GM23338 (cell line): Measurements from ENCODE around the gene CLIC5. TPM values are rescaled to one million over a fixed set of nuclear protein-coding genes. Genes with fewer than 3 reads are reported as not detected.

Source experiments
- ATAC-seq: fragments of 200-7000 bp; cut with Tn5 transposase; 3 replicates; pipeline ENCODE4 v1.9.1; 2020
- DNase-seq: peaks from one replicate; pipeline ENCODE4 v3.0.0-alpha.2; 2015; ENCODE audit warnings: low spot score
- H2AFZ ChIP-seq: fragments of 200-600 bp; sonication (generic); 2 replicates; pipeline ENCODE4 v1.8.0; 2016; ENCODE audit warnings: antibody characterized with exemption, mild to moderate bottlenecking, moderate library complexity
- H3F3A ChIP-seq: fragments of 200-600 bp; sonication (generic); replicated peaks from 2 replicates; pipeline ENCODE4 v1.8.0; 2017; ENCODE audit warnings: antibody characterized with exemption, mixed run types, low read depth
- H3K27ac ChIP-seq: fragments of 200-600 bp; sonication (generic); 2 replicates; pipeline ENCODE4 v1.6.1; 2016; ENCODE audit warnings: low read depth
- H3K27me3 ChIP-seq: fragments of 200-600 bp; sonication (generic); 2 replicates; pipeline ENCODE4 v1.8.0; 2016; ENCODE audit warnings: mild to moderate bottlenecking, mixed run types, moderate library complexity; ENCODE audit not compliant: insufficient read depth
- H3K36me3 ChIP-seq: fragments of 200-600 bp; sonication (generic); 2 replicates; pipeline ENCODE4 v1.8.0; 2016; ENCODE audit warnings: mild to moderate bottlenecking; ENCODE audit not compliant: insufficient read depth
- H3K4me1 ChIP-seq: fragments of 200-600 bp; sonication (generic); 2 replicates; pipeline ENCODE4 v1.8.0; 2016; ENCODE audit warnings: mild to moderate bottlenecking, moderate library complexity; ENCODE audit not compliant: insufficient read depth
- H3K4me2 ChIP-seq: fragments of 200-600 bp; sonication (generic); 2 replicates; pipeline ENCODE4 v1.7.1; 2017; ENCODE audit warnings: mixed run types
- H3K4me3 ChIP-seq: fragments of 200-600 bp; sonication (generic); 2 replicates; pipeline ENCODE4 v1.6.1; 2016; ENCODE audit warnings: mixed run types
- H3K79me2 ChIP-seq: fragments of 200-600 bp; sonication (generic); replicated peaks from 2 replicates; pipeline ENCODE4 v1.8.0; 2017; ENCODE audit warnings: mild to moderate bottlenecking; ENCODE audit not compliant: insufficient read depth
- H3K9me2 ChIP-seq: fragments of 200-600 bp; sonication (generic); 2 replicates; pipeline ENCODE4 v1.8.0; 2017; ENCODE audit not compliant: insufficient read depth
- H4K20me1 ChIP-seq: fragments of 200-600 bp; sonication (generic); replicated peaks from 2 replicates; pipeline ENCODE4 v1.8.0; 2017; ENCODE audit warnings: mild to moderate bottlenecking; ENCODE audit not compliant: insufficient read depth
- H3K27ac Mint-ChIP-seq: 2 replicates; pipeline ENCODE4 v1.8.0; 2020; ENCODE audit warnings: inconsistent platforms, mild to moderate bottlenecking, moderate library complexity, mixed read lengths
- H3K27me3 Mint-ChIP-seq: 3 replicates; pipeline ENCODE4 v1.8.0; 2022; ENCODE audit warnings: low read depth, mild to moderate bottlenecking, moderate library complexity, mixed read lengths, inconsistent platforms; ENCODE audit not compliant: insufficient read depth, poor library complexity
- H3K36me3 Mint-ChIP-seq: 3 replicates; pipeline ENCODE4 v1.8.0; 2021; ENCODE audit warnings: low read depth, mild to moderate bottlenecking, inconsistent platforms, moderate library complexity, mixed read lengths
- H3K4me1 Mint-ChIP-seq: 3 replicates; pipeline ENCODE4 v1.8.0; 2020; ENCODE audit warnings: mild to moderate bottlenecking, inconsistent platforms, mixed read lengths
- H3K4me3 Mint-ChIP-seq: 3 replicates; pipeline ENCODE4 v1.8.0; 2021; ENCODE audit warnings: moderate library complexity, mild to moderate bottlenecking, inconsistent platforms, mixed read lengths
- H3K9me3 Mint-ChIP-seq: 3 replicates; pipeline ENCODE4 v1.8.0; 2020; ENCODE audit warnings: moderate library complexity, mild to moderate bottlenecking, inconsistent platforms, mixed read lengths
- CREB1 ChIP-seq: fragments of 250-450 bp; sonication (Bioruptor Pico); IDR thresholded peaks from 2 replicates; pipeline ENCODE4 v1.5.0; 2020; ENCODE audit warnings: low read depth, mild to moderate bottlenecking, moderate library complexity
- JUNB ChIP-seq: IDR thresholded peaks from one replicate; pipeline ENCODE4 v1.6.1; 2016; ENCODE audit warnings: antibody characterized with exemption; ENCODE audit not compliant: unreplicated experiment
- NANOG ChIP-seq: IDR thresholded peaks from 2 replicates; pipeline ENCODE4 v1.6.1; 2016; ENCODE audit warnings: antibody characterized with exemption, borderline replicate concordance
- POLR2AphosphoS5 ChIP-seq: IDR thresholded peaks from 2 replicates; pipeline ENCODE4 v1.6.1; 2016; ENCODE audit warnings: antibody characterized with exemption, low read depth
- STAT1 ChIP-seq: IDR thresholded peaks from one replicate; pipeline ENCODE4 v1.6.1; 2016; ENCODE audit warnings: antibody characterized with exemption; ENCODE audit not compliant: unreplicated experiment
- ZNF114 ChIP-seq: fragments of 250-450 bp; sonication (Bioruptor Pico); IDR thresholded peaks from 2 replicates; pipeline ENCODE4 v1.5.0; 2020; ENCODE audit warnings: mild to moderate bottlenecking, moderate library complexity
- ZNF331 ChIP-seq: fragments of 250-450 bp; sonication (Bioruptor Pico); IDR thresholded peaks from 2 replicates; pipeline ENCODE4 v1.5.0; 2020; ENCODE audit warnings: low read depth, mild to moderate bottlenecking, moderate library complexity
- polyA plus RNA-seq: library from polyadenylated mRNA; unstranded; fragments of >200 nt; fragmentation: Nextera tagmentation; extraction: Ambion mirVana; gene quantifications from 2 replicates; pipeline ENCODE4 v1.2.1, GENCODE V29; 2016
- total RNA-seq: library from RNA; depleted of rRNA; stranded (reverse); fragments of >200 nt; shearing (Covaris generic); gene quantifications from 2 replicates; pipeline ENCODE4 v1.2.3, GENCODE V29; 2014
- TF ChIP-seq, protein P1 (sequence below): IDR thresholded peaks from one replicate; pipeline ENCODE4 v1.6.1; 2018; ENCODE audit warnings: antibody characterized with exemption; ENCODE audit not compliant: unreplicated experiment
- TF ChIP-seq, protein P2 (sequence below): IDR thresholded peaks from 2 replicates; pipeline ENCODE4 v1.6.1; 2016; ENCODE audit warnings: antibody characterized with exemption

The CLIC5 gene
- total and polyA plus RNA-seq, 2 experiments from 2014 or later, result 0.08 TPM; not detected in 1

DNA sequence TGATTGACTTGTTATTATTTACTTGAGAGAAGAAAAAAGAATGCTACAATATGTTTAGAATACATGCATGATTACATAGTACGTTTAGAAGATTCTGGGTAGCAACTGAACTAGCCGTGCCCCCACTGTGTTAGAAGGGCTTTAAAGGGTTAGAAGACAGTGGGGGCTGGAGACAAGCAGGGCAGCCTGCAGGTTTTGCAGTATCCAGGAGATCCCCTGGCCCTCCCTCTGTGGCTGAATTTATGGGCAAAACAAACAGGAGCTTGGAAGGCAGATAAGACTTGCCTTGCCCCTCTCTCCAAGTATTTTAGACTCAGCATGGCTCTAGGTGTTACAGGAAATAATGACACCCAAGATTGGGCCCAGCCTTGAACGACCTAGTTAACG lies 179.2 kb downstream of the CLIC5 start (continued):
- TF ChIP-seq, protein P1, sequence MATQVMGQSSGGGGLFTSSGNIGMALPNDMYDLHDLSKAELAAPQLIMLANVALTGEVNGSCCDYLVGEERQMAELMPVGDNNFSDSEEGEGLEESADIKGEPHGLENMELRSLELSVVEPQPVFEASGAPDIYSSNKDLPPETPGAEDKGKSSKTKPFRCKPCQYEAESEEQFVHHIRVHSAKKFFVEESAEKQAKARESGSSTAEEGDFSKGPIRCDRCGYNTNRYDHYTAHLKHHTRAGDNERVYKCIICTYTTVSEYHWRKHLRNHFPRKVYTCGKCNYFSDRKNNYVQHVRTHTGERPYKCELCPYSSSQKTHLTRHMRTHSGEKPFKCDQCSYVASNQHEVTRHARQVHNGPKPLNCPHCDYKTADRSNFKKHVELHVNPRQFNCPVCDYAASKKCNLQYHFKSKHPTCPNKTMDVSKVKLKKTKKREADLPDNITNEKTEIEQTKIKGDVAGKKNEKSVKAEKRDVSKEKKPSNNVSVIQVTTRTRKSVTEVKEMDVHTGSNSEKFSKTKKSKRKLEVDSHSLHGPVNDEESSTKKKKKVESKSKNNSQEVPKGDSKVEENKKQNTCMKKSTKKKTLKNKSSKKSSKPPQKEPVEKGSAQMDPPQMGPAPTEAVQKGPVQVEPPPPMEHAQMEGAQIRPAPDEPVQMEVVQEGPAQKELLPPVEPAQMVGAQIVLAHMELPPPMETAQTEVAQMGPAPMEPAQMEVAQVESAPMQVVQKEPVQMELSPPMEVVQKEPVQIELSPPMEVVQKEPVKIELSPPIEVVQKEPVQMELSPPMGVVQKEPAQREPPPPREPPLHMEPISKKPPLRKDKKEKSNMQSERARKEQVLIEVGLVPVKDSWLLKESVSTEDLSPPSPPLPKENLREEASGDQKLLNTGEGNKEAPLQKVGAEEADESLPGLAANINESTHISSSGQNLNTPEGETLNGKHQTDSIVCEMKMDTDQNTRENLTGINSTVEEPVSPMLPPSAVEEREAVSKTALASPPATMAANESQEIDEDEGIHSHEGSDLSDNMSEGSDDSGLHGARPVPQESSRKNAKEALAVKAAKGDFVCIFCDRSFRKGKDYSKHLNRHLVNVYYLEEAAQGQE, result no peak
- TF ChIP-seq CREB1, result no peak
- no peak for TF ChIP-seq JUNB

DNA sequence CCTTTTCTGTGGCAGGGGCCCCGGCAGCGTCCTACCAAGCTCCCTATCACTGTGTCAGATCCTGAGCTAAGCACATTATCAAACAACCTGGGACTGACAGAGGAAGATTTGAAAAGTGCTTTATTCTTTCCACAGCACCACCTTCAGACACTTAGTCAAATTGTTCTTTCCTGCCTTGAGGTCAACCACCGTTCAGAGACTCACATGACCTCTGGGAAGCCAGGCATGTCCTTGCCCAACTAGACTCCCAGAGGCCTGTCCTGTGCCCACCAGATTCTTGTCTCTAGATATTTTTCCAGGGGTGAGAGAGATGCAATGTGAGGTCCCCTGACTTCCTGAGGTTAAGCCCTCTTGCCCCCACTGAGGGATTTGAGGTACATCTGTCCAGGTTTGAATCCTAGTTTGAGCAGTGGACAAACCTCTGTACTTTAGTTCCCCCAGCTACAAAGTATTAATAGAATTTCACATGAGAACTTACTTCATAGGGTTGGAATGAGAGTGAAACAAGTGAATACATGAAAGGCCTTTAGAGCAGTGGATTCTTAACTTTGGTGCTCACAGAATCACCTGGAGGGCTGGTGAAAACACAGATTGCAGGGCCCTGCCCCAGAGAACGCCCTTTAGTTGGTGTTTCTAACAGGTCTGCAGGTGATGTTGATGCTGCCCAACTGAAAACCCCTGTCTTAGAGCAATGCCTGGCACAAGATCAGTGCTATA lies 179.8 kb downstream of the CLIC5 start:
- no peaks in the 10 kb centered on the region for H4K20me1 ChIP-seq
- H3K4me1 ChIP-seq, result no peaks in the 10 kb centered on the region
- H3K4me1 Mint-ChIP-seq, result no peaks in the 10 kb centered on the region
- H3K4me3 ChIP-seq, result no peak overlapping the region
- H3K36me3 ChIP-seq, result no peaks in the 10 kb centered on the region
- no peak overlapping the region for H3K4me2 ChIP-seq
- H2AFZ ChIP-seq, result no peak overlapping the region
- no peaks in the 10 kb centered on the region for H3K27me3 ChIP-seq
- H3K9me2 ChIP-seq, result peaks cover under 1% of the 10 kb centered on the region
- no peak overlapping the region for H3K4me3 Mint-ChIP-seq
- no peaks in the 10 kb centered on the region for H3K9me3 Mint-ChIP-seq
- peaks cover 5% of the 10 kb centered on the region for H3K27me3 Mint-ChIP-seq
- DNase-seq, result no peak
- ATAC-seq, result no peak
- no peak overlapping the region for H3K27ac Mint-ChIP-seq
- H3K27ac ChIP-seq, result no peak overlapping the region
- TF ChIP-seq ZNF331, result no peak
- no peak for TF ChIP-seq POLR2AphosphoS5
- no peak for TF ChIP-seq ZNF114 (CRISPR knock-in tag)
- TF ChIP-seq, protein P2, sequence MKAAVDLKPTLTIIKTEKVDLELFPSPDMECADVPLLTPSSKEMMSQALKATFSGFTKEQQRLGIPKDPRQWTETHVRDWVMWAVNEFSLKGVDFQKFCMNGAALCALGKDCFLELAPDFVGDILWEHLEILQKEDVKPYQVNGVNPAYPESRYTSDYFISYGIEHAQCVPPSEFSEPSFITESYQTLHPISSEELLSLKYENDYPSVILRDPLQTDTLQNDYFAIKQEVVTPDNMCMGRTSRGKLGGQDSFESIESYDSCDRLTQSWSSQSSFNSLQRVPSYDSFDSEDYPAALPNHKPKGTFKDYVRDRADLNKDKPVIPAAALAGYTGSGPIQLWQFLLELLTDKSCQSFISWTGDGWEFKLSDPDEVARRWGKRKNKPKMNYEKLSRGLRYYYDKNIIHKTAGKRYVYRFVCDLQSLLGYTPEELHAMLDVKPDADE, result no peak
- no peak for TF ChIP-seq STAT1
- TF ChIP-seq NANOG, result no peak
- H3F3A ChIP-seq, result no peaks in the 10 kb centered on the region
- H3K36me3 Mint-ChIP-seq, result no peaks in the 10 kb centered on the region
- no peaks in the 10 kb centered on the region for H3K79me2 ChIP-seq

DNA sequence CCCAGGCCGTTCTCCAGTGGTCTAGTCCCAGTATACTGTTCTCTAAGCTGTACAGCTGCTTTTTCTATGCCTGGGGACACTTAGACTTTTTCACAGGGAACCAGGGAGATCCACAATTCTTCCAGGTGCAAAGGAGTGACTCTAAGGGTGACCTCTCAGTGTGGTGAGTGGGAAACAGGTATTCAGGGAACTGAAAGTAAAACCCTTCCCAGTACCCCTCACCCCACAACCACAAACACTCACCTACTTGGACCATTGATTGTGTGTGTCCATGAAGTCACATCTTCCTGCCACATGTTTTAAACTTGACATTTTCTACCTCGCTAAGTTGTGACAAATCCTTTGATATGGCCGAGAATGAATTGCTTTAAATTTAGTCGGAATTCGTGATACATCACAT lies 183.6 kb downstream of the CLIC5 start:
- Histone ChIP-seq H3K27ac (no peak overlapping the region), H3K4me3 (no peak overlapping the region), H3K4me1 (no peaks in the 10 kb centered on the region), H2AFZ (no peak overlapping the region), H3K9me2 (no peaks in the 10 kb centered on the region), H3K36me3 (no peaks in the 10 kb centered on the region), H3K79me2 (no peaks in the 10 kb centered on the region), H4K20me1 (no peaks in the 10 kb centered on the region), H3F3A (no peaks in the 10 kb centered on the region), H3K27me3 (no peaks in the 10 kb centered on the region), H3K4me2 (no peak overlapping the region)
- no peak for DNase-seq
- Mint-ChIP-seq H3K27ac (no peak overlapping the region), H3K9me3 (no peaks in the 10 kb centered on the region), H3K4me3 (no peak overlapping the region), H3K36me3 (no peaks in the 10 kb centered on the region; the same call in 2 of the 3 replicates), H3K4me1 (no peaks in the 10 kb centered on the region), H3K27me3 (no peaks in the 10 kb centered on the region)
- no peak for ATAC-seq
- TF ChIP-seq ZNF114 (CRISPR knock-in tag), result no peak
- TF ChIP-seq, protein P1, result no peak
- TF ChIP-seq NANOG, result no peak
- no peak for TF ChIP-seq STAT1
